Endothelial cell of umbilical vein (primary cell): ENCODE measurements around the gene CATSPERD.

Source experiments
- CTCF ChIP-seq, 2 donors: IDR thresholded peaks; 1 replicate in 1 of 2; 2 replicates in 1 of 2; pipeline ENCODE4 v1.5.1; 2011; ENCODE audit warnings: low read length in 2 of 2, mild to moderate bottlenecking in 2 of 2, moderate library complexity in 2 of 2, control low read depth in 1 of 2, inconsistent platforms in 1 of 2, low read depth in 1 of 2; ENCODE audit not compliant: insufficient read depth in 1 of 2; ENCODE audit errors: extremely low read depth in 1 of 2
- POLR2A ChIP-seq: IDR thresholded peaks from 2 replicates; pipeline ENCODE4 v1.6.1; 2012; ENCODE audit warnings: low read depth, mild to moderate bottlenecking, control low read depth, low read length

GRCh38 chr19:5727453-5728050 lies 7.1 kb downstream of the CATSPERD start:
- TF ChIP-seq CTCF (IDR thresholded peaks at IDR 0.05; ENCODE audit: extremely low read depth in 1 of 2, insufficient read depth in 1 of 2, low read depth in 1 of 2, low read length in 2 of 2): no peak
- no peak for TF ChIP-seq POLR2A
